GM12874 (cell line): ENCODE results near the gene RND2.

Source experiments
- TF ChIP-seq, protein P1 (sequence below): IDR thresholded peaks from 2 replicates; pipeline ENCODE4 v1.5.1; 2011; ENCODE audit warnings: low read depth, mild to moderate bottlenecking, control low read depth, low read length, moderate library complexity; ENCODE audit not compliant: insufficient read depth

RND2 gene

DNA sequence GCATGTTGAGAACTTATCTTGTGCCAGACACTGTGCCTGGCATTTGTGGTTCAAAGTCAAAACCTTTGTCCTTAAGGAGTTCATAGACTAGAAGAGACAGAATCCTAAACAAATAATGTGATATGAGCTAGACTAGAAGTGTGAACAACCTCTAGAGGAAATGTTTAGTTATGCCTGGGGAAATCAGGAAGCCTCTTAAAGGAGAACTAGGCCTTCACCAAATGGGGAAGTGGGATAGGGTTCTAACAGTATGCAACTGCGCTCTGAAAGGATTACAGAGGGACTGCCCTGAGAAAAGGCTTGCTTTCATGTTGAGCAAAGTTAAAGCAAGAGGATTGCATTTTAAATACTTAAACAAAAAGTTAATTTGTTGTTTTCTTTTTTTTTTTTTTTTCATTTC, 39.8 kb upstream of the RND2 start:
- TF ChIP-seq, protein P1, sequence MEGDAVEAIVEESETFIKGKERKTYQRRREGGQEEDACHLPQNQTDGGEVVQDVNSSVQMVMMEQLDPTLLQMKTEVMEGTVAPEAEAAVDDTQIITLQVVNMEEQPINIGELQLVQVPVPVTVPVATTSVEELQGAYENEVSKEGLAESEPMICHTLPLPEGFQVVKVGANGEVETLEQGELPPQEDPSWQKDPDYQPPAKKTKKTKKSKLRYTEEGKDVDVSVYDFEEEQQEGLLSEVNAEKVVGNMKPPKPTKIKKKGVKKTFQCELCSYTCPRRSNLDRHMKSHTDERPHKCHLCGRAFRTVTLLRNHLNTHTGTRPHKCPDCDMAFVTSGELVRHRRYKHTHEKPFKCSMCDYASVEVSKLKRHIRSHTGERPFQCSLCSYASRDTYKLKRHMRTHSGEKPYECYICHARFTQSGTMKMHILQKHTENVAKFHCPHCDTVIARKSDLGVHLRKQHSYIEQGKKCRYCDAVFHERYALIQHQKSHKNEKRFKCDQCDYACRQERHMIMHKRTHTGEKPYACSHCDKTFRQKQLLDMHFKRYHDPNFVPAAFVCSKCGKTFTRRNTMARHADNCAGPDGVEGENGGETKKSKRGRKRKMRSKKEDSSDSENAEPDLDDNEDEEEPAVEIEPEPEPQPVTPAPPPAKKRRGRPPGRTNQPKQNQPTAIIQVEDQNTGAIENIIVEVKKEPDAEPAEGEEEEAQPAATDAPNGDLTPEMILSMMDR: no peak

DNA sequence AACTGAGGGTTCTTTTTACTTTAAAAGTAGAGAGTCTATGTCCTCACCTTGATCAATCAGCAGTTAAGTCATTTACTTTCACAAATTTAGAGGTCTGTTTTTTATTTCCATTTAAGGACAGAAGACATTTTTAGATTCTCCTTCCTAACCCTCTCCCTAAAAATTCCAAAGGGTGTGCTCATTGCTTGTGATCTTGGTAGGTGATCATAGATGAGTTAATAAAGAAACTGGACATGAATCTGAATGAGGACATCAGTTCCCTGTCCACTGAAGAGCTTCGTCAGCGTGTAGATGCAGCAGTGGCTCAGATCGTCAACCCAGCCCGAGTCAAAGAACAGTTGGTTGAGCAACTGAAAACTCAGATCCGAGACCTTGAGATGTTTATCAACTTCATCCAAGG, 35.9 kb upstream of the RND2 start:
- TF ChIP-seq, protein P1: no peak

DNA sequence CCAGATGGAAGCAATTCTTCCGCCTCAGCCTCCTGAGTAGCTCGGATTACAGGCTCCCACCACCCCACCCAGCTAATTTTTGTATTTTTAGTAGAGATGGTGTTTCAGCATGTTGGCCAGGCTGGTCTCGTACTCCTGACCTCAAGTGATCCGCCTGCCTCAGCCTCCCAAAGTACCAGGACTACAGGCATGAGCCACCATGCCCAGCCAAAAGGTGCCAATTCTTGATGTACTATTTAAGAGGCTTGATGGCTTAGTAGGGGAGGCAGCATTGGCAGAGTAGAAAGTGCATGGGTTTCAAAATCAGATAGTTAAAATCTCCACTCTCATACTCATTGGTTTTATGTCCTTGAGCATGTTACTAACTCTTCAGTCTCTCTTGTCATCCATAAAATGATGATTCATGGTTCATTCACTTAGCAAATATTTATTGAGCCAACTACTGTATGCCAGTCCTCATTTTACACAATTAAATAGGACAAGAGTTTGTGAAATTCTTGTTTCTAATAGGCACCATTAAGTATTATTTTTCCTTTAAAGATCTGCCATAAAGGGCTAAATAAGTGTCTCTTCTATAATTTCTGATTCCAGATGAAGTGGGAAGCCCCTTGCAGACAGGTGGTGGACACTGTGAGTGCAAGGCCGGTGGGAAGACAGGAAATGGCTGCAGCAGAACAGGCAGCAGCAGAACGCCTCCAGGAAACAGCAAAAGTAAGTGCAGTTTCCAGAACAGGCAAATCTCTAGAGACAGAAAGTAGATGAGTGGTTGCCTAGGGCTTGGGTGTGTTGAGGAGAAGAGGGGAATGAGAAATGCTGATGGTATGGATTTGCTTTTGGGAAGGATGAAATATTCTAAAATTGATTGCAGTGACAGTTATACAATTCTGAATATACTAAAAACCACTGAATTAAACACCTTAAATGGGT, 35.0 kb upstream of the RND2 start:
- TF ChIP-seq, protein P1: no peak

DNA sequence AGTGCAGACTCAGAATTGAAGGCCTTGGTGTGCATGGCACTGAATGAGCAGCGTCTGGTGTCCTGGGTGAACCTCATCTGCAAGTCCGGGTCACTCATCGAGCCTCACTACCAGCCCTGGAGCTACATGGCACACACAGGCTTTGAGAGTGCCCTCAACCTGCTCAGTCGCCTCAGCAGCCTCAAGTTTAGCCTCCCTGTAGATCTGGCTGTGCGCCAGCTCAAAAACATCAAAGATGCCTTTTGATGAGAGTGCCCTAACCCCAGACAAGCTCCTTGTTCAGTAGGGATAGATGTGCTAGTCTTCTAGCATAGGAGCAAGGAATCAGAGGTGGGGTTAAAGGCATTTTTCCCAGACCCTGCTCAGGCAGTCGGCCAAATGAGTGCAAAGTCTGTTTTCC, 33.6 kb upstream of the RND2 start:
- TF ChIP-seq, protein P1: no peak

DNA sequence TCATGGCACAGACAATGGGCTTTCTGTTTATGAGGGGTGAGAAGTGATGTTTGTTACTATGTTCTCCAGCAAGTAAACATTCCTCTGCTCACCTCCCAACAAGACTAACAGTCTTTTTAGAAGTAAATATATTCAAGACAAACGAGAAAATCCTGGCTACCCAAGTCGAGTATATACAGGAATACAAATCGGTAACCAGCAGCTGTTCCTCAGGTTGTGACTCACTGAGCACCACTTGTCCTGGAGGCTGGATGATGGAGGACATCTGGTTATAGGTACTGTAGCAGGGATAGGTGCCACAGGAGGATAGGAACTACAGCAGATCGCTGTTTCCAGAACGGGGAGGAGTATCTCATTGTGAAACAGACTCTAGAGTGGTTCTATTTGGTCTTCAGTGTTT, 32.2 kb upstream of the RND2 start:
- TF ChIP-seq, protein P1: no peak

DNA sequence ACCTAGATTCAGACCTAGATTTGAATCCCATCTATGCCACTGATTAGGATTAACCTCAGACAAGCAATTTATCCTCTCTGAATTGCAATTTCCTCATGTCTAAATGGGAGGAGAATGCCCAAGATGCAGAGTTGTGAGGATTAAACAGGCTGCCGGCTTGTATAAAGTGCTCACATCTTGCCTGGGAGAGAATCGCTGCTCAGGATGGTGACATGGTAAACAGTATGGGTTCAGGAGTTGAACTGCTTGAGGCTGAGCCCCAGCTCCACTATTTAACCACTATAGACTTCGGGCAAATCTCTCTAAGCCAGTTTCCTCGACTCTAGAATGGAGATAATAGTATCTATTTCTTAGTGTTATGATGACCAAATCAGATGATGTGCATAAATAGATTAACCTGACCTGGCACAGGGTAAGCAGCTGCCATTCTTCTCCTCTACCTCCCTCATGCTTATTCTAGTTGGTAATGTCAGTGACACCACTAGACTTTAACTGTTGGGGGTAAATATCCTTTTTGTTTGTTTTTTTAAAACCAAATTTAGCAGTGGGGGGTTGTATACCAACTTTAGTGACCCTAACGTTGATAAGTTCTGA, 27.5 kb upstream of the RND2 start:
- TF ChIP-seq, protein P1: no peak

DNA sequence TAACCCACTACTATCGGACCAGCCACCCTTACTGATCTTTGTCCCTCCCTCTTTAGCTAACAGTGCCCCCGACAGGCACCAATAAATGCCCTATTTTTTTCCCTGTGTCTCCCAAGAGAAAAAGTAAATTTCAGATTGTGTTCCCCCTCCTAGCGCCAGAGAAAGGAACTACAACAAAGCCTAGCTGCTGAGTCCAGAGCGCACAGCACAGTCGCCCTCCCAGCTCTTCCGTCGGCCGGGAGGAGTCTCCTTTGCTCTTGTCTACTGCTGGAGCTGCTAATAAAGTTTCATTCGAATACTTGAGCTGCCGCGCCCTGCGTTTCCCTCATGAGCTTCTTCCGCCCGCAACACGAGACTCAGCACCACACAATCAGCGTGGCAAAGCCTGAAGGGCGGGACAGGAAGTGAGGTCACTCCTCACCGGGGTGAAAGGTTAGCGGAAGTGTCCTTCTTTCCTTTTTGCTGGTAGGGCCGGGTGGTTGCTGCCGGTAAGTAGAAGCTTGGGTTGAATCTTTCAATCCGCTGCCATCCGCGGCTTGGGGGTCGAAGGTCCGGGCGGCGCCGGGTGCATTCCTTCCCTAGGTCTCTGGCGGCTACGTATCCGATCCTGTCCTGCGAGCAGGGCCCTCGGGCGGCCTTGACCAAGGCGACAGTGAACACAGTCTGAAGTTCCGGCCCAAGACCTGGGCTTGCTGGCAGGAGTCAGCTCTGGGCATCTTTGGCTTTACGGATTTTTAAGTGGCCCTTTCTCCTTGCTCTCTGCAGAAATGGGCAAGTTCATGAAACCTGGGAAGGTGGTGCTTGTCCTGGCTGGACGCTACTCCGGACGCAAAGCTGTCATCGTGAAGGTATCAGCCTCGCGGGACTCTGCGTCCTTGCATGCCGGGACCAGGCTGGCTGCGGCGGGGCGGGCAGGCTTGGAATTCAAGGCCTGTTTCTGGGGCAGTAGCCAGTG, 26.8 kb upstream of the RND2 start, which contains the start of gene RPL27:
RPL27 (plus strand) TSS at position 436 of the 955 bp plus-strand sequence; CDS start at position 768, 332 bp downstream.
- TF ChIP-seq, protein P1: peak; percentile 68
